Activated CD8-positive, alpha-beta T cell treated with anti-CD3 and anti-CD28 coated beads, Interleukin-2, amount 10 ng/mL, durations not matched to agents 7 days and 5 days (primary cell): Measurements from ENCODE around the gene KLHDC1. TPM values are rescaled to one million over a fixed set of nuclear protein-coding genes. Genes with fewer than 3 reads are reported as not detected.
"Not testable (repeated sequence)": the region's sequence is repeated elsewhere in the genome, so short reads cannot be mapped to it uniquely, and the experiment has no call there.

ENCODE experiments used
- ATAC-seq: fragments of 150-1000 bp; cut with Tn5 transposase; one replicate; pipeline ENCODE4 v1.10.0; 2021; ENCODE audit warnings: moderate library complexity
- CTCF ChIA-PET: fragments of 350-600 bp; sonication (Branson Sonifier 250); formaldehyde crosslinking; loops from one replicate; lab custom pipeline; 2021; ENCODE audit warnings: antibody characterized with exemption; lab: Charles Lee
- POLR2A ChIA-PET: fragments of 350-600 bp; sonication (Branson Sonifier 250); formaldehyde crosslinking; loops from one replicate; lab custom pipeline; 2021; ENCODE audit warnings: antibody characterized with exemption; lab: Charles Lee
- DNase-seq: peaks from one replicate; pipeline ENCODE4 v3.0.0-alpha.2; 2020
- H3K27ac Mint-ChIP-seq: one replicate; pipeline ENCODE4 v1.8.0; 2021; ENCODE audit warnings: mild to moderate bottlenecking, mixed read lengths
- H3K27me3 Mint-ChIP-seq: one replicate; pipeline ENCODE4 v1.8.0; 2021; ENCODE audit warnings: low read depth, mixed read lengths
- H3K36me3 Mint-ChIP-seq: one replicate; pipeline ENCODE4 v1.8.0; 2021; ENCODE audit warnings: low read depth, mixed read lengths
- H3K4me1 Mint-ChIP-seq: one replicate; pipeline ENCODE4 v1.8.0; 2021; ENCODE audit warnings: low read depth, mixed read lengths
- H3K4me3 Mint-ChIP-seq: one replicate; pipeline ENCODE4 v1.8.0; 2021; ENCODE audit warnings: mild to moderate bottlenecking, mixed read lengths
- H3K9me3 Mint-ChIP-seq: one replicate; pipeline ENCODE4 v1.8.0; 2022; ENCODE audit warnings: mixed read lengths; ENCODE audit not compliant: insufficient read depth
- total RNA-seq, 2 experiments: library from RNA; stranded (reverse); gene quantifications; one replicate each; pipeline ENCODE4 v1.2.3, GENCODE V29; 2021

Gene KLHDC1
- total RNA-seq, result 1 to 10 TPM in 1 of 2 experiments, under 1 TPM in 1; 0.95 to 1.5 TPM

GRCh38 chr14:49692811-49693734 lies at the start of gene KLHDC1:
Gene KLHDC1 (plus strand): TSS chr14:49693120. CDS start chr14:49693195, 75 bp downstream.
- peak within 1 kb of the TSS; percentile 78 for H3K27ac Mint-ChIP-seq
- H3K4me1 Mint-ChIP-seq, result peaks cover 30% of the 10 kb centered on the region
- no peaks in the 10 kb centered on the region for H3K27me3 Mint-ChIP-seq
- no peaks in the 10 kb centered on the region for H3K36me3 Mint-ChIP-seq
- DNase-seq (peak; percentile 81), ATAC-seq (peak; percentile 75)
- CTCF ChIA-PET, result interaction anchor here (0.7 to 1.6 kb wide), 7 partner anchors 12 to 94 kb away, joined by 3 to 5 read pairs (median 4); partner anchors contain the start of genes DNAAF2, KLHDC2, LRR1 and MGAT2
- no peaks in the 10 kb centered on the region for H3K9me3 Mint-ChIP-seq
- POLR2A ChIA-PET, result interaction anchor here (1.0 to 2.1 kb wide), 4 partner anchors 48 to 309 kb away, joined by 3 to 14 read pairs (median 4); partner anchors contain the start of gene KLHDC2
- peak within 1 kb of the TSS; percentile 76 for H3K4me3 Mint-ChIP-seq

- Mint-ChIP-seq H3K27ac (no peak overlapping the region), H3K4me1 (no peaks in the 10 kb centered on the region), H3K36me3 (peaks cover 23% of the 10 kb centered on the region), H3K27me3 (no peaks in the 10 kb centered on the region), H3K9me3 (no peaks in the 10 kb centered on the region), H3K4me3 (no peak overlapping the region)
- ATAC-seq (no peak), DNase-seq (no peak)
- ChIA-PET POLR2A (no interaction called here), CTCF (no interaction called here)
Observed at GRCh38 chr14:49653508-49653907, 39.4 kb upstream of the KLHDC1 start.

DNA sequence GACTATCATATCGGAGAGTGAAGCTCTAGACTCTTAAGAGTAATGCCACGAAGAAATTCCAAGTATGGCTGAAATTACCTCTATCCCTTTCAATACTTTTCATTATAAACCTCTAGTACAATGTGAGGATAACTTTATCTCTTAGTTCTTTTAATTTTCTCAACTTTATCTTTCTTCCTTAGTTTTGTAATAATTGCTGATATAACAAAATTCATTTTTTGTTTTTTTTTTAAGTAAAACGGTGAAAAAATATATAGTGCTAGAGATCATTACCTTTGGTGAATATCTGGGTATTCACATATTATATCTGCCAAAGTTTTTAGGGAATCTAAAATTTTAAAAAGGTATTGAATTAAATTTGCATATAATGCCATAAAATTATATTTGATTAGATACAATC lies 38.4 kb upstream of the KLHDC1 start:
- ATAC-seq, result no peak
- no peaks in the 10 kb centered on the region for H3K27me3 Mint-ChIP-seq
- DNase-seq, result no peak
- H3K27ac Mint-ChIP-seq, result no peak overlapping the region
- H3K9me3 Mint-ChIP-seq, result no peaks in the 10 kb centered on the region
- POLR2A ChIA-PET, result interaction anchor here (0.6 kb wide), 1 partner anchor 30 kb away, joined by 3 read pairs; no protein-coding TSS in a partner anchor
- CTCF ChIA-PET, result no interaction called here
- no peaks in the 10 kb centered on the region for H3K4me1 Mint-ChIP-seq
- no peak overlapping the region for H3K4me3 Mint-ChIP-seq
- H3K36me3 Mint-ChIP-seq, result peaks cover 22% of the 10 kb centered on the region

GRCh38 chr14:49657500-49657899 lies 35.4 kb upstream of the KLHDC1 start:
- not testable (repeated sequence) for H3K4me1 Mint-ChIP-seq, H3K9me3 Mint-ChIP-seq, H3K27ac Mint-ChIP-seq, ATAC-seq, H3K4me3 Mint-ChIP-seq, H3K27me3 Mint-ChIP-seq, DNase-seq
- ChIA-PET POLR2A (interaction anchor here (0.6 kb wide), 2 partner anchors 10 to 23 kb away, joined by 3 to 5 read pairs; no protein-coding TSS in a partner anchor), CTCF (interaction anchor here (1.3 kb wide), 1 partner anchor 11 kb away, joined by 3 read pairs; no protein-coding TSS in a partner anchor)
- H3K36me3 Mint-ChIP-seq, result peaks cover 15% of the 10 kb centered on the region

GRCh38 chr14:49659526-49660455 lies 33.1 kb upstream of the KLHDC1 start:
- no peak overlapping the region for H3K27ac Mint-ChIP-seq
- ChIA-PET POLR2A (no interaction called here), CTCF (no interaction called here)
- H3K36me3 Mint-ChIP-seq, result peaks cover 21% of the 10 kb centered on the region
- no peaks in the 10 kb centered on the region for H3K9me3 Mint-ChIP-seq
- no peaks in the 10 kb centered on the region for H3K4me1 Mint-ChIP-seq
- ATAC-seq, result no peak
- H3K27me3 Mint-ChIP-seq, result no peaks in the 10 kb centered on the region
- no peak overlapping the region for H3K4me3 Mint-ChIP-seq
- DNase-seq, result no peak

DNA sequence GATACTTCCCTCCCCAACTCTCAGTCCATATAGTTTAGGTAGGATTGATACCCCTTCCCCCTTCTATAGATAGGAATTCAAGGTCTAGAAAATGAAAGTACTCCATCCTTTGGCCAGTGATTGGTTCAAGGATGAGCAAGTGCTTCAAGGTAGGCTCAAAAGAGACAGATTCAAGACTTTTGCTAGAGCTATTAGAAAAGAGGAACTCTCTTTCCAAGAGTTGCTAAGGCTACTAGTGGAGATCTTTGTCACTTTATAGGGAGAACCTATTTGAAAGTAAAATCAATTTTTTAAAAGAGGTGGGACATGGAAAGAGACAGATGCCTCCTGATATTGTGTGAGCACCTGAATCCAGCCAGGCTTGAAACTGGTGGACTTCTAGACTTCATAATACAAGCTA lies 22.4 kb upstream of the KLHDC1 start:
- no peak overlapping the region for H3K27ac Mint-ChIP-seq
- H3K4me1 Mint-ChIP-seq, result no peaks in the 10 kb centered on the region
- POLR2A ChIA-PET, result no interaction called here
- ATAC-seq (no peak), DNase-seq (no peak)
- no peaks in the 10 kb centered on the region for H3K27me3 Mint-ChIP-seq
- H3K9me3 Mint-ChIP-seq, result no peaks in the 10 kb centered on the region
- CTCF ChIA-PET, result no interaction called here
- H3K36me3 Mint-ChIP-seq, result peaks cover 45% of the 10 kb centered on the region
- H3K4me3 Mint-ChIP-seq, result no peak overlapping the region

- no peak overlapping the region for H3K27ac Mint-ChIP-seq
- ChIA-PET CTCF (interaction anchor here (1.0 kb wide), 1 partner anchor 12 kb away, joined by 3 read pairs; no protein-coding TSS in a partner anchor), POLR2A (no interaction called here)
- H3K36me3 Mint-ChIP-seq, result peaks cover 49% of the 10 kb centered on the region
- H3K4me3 Mint-ChIP-seq, result no peak overlapping the region
- DNase-seq, result no peak
- H3K4me1 Mint-ChIP-seq, result no peaks in the 10 kb centered on the region
- H3K9me3 Mint-ChIP-seq, result no peaks in the 10 kb centered on the region
- ATAC-seq, result no peak
- H3K27me3 Mint-ChIP-seq, result no peaks in the 10 kb centered on the region
Observed at GRCh38 chr14:49673586-49673985, 19.3 kb upstream of the KLHDC1 start.

- no peak for DNase-seq
- POLR2A ChIA-PET, result no interaction called here
- no peaks in the 10 kb centered on the region for H3K27me3 Mint-ChIP-seq
- H3K27ac Mint-ChIP-seq, result no peak overlapping the region
- CTCF ChIA-PET, result interaction anchor here (0.9 to 1.5 kb wide), 2 partner anchors 9 to 11 kb away, joined by 3 to 4 read pairs; no protein-coding TSS in a partner anchor
- no peak for ATAC-seq
- no peaks in the 10 kb centered on the region for H3K9me3 Mint-ChIP-seq
- peaks cover 10% of the 10 kb centered on the region for H3K4me1 Mint-ChIP-seq
- H3K4me3 Mint-ChIP-seq, result no peak overlapping the region
- peaks cover 61% of the 10 kb centered on the region for H3K36me3 Mint-ChIP-seq
Observed at GRCh38 chr14:49677643-49678042, 15.3 kb upstream of the KLHDC1 start.

GRCh38 chr14:49679271-49679670 lies 13.6 kb upstream of the KLHDC1 start:
- no peak for DNase-seq
- H3K4me1 Mint-ChIP-seq, result peaks cover 14% of the 10 kb centered on the region
- ATAC-seq, result no peak
- H3K36me3 Mint-ChIP-seq, result peaks cover 49% of the 10 kb centered on the region
- ChIA-PET POLR2A (no interaction called here), CTCF (no interaction called here)
- no peaks in the 10 kb centered on the region for H3K27me3 Mint-ChIP-seq
- H3K4me3 Mint-ChIP-seq, result no peak overlapping the region
- H3K27ac Mint-ChIP-seq, result no peak overlapping the region
- H3K9me3 Mint-ChIP-seq, result no peaks in the 10 kb centered on the region

DNA sequence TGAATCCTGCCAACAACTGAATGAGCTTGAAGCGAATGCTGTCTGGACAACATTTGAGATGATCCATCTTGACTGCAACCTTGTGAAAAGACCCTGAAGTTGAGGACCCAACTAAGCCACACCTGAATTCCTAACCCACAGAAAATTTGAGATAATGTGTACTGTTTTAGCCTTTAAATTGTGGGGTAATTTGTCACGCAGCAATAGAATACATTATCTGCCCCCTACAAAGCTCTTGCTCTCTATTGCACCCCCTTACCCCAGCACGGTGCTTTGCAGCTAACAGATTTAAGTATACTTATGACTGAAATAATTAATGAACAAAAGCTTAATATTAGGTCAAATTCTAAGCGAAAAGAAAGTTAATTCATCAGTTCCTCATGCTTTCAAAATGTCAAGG lies 6.5 kb upstream of the KLHDC1 start:
- Mint-ChIP-seq H3K27ac (no peak overlapping the region), H3K9me3 (no peaks in the 10 kb centered on the region), H3K27me3 (no peaks in the 10 kb centered on the region), H3K4me3 (peak overlapping the region; percentile 92), H3K4me1 (peaks cover 33% of the 10 kb centered on the region), H3K36me3 (peaks cover 16% of the 10 kb centered on the region)
- ChIA-PET CTCF (interaction anchor here (0.8 to 1.3 kb wide), 3 partner anchors 9 to 81 kb away, joined by 4 read pairs; no protein-coding TSS in a partner anchor), POLR2A (interaction anchor here (0.6 to 2.8 kb wide), 4 partner anchors 10 to 87 kb away, joined by 3 to 16 read pairs (median 3); partner anchors contain the start of gene KLHDC2)
- DNase-seq (no peak), ATAC-seq (no peak)
